ENCODE measurements around the gene ASPSCR1. TPM values are rescaled to one million over a fixed set of nuclear protein-coding genes. Genes with fewer than 3 reads are reported as not detected.

Gene ASPSCR1
- total and polyA plus RNA-seq, 9 of the 15 experiments (the other 6 are each of a cell fraction or from before 2014, with no cell fraction given): 0.90 to 36.9 (median 11.6) TPM

DNA sequence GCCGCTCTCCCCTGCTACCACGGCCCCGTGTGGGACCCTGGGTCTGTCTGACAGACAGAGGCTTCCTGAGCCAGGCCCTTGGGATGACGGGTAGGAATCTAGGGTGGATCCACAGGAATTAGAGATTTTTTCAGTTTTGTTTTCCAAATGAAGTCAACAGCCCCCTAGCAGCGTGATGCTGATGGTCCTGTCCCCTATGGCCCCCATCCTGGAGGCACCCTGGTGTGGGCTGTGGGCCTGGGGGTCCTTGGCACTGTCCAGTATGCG, 29.7 kb downstream of the ASPSCR1 start:
- no peak for DNase-seq (ENCODE audit: extremely low read depth in 1 of 4, low spot score in 3 of 4)
- FAIRE-seq: no peak
- no peak overlapping the region for H2AFZ ChIP-seq (ENCODE audit: low read depth, low read length)
- no peak for TF ChIP-seq BRD9 (IDR thresholded peaks at IDR 0.05; ENCODE audit: low read depth, partially characterized antibody)
- TF ChIP-seq, protein P1, sequence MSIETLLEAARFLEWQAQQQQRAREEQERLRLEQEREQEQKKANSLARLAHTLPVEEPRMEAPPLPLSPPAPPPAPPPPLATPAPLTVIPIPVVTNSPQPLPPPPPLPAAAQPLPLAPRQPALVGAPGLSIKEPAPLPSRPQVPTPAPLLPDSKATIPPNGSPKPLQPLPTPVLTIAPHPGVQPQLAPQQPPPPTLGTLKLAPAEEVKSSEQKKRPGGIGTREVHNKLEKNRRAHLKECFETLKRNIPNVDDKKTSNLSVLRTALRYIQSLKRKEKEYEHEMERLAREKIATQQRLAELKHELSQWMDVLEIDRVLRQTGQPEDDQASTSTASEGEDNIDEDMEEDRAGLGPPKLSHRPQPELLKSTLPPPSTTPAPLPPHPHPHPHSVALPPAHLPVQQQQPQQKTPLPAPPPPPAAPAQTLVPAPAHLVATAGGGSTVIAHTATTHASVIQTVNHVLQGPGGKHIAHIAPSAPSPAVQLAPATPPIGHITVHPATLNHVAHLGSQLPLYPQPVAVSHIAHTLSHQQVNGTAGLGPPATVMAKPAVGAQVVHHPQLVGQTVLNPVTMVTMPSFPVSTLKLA (conservative IDR thresholded peaks at IDR 0.05): no peak
- TF ChIP-seq PTRF (tag; IDR thresholded peaks at IDR 0.05): no peak
- TF ChIP-seq ZFP1 (CRISPR knock-in tag; IDR thresholded peaks at IDR 0.05): no peak
- TF ChIP-seq, protein P2, sequence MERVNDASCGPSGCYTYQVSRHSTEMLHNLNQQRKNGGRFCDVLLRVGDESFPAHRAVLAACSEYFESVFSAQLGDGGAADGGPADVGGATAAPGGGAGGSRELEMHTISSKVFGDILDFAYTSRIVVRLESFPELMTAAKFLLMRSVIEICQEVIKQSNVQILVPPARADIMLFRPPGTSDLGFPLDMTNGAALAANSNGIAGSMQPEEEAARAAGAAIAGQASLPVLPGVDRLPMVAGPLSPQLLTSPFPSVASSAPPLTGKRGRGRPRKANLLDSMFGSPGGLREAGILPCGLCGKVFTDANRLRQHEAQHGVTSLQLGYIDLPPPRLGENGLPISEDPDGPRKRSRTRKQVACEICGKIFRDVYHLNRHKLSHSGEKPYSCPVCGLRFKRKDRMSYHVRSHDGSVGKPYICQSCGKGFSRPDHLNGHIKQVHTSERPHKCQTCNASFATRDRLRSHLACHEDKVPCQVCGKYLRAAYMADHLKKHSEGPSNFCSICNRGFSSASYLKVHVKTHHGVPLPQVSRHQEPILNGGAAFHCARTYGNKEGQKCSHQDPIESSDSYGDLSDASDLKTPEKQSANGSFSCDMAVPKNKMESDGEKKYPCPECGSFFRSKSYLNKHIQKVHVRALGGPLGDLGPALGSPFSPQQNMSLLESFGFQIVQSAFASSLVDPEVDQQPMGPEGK (CRISPR knock-in tag; IDR thresholded peaks at IDR 0.05; ENCODE audit: borderline replicate concordance): no peak
- no peak for TF ChIP-seq NRF1 (conservative IDR thresholded peaks at IDR 0.05 in 1 of 2, IDR thresholded peaks at IDR 0.05 in 1 of 2)
- TF ChIP-seq HEY1 (CRISPR knock-in tag; IDR thresholded peaks at IDR 0.05; ENCODE audit: borderline replicate concordance): no peak
- 0 out of 2 replicates have a peak, but pooled peaks cover 4% of the 10 kb centered on the region for H4K20me1 ChIP-seq (replicated peaks; ENCODE audit: control insufficient read depth, insufficient read depth, low read length)
- ChIA-PET POLR2A (no interaction called here), CTCF (ENCODE audit: low intra/inter-chr PET ratio) (no interaction called here)
- no TSS peak for BruUV-seq (replicated peaks)
- H3K9me3 ChIP-seq (replicated peaks; ENCODE audit: control insufficient read depth, insufficient read depth, low read depth, low read length): no peaks in the 10 kb centered on the region
- in situ Hi-C loops (cut with MboI): no loop called here
- peaks cover 0 to 74% of the 10 kb centered on the region in 2 experiments; a peak in 1 of 5 replicates for H3K4me1 ChIP-seq (replicated peaks in 1 of 2; ENCODE audit: control insufficient read depth in 2 of 2, insufficient read depth in 2 of 2, low read length in 2 of 2)
- 61% methylated on average over 5 of the region's 6 CpGs for WGBS (ENCODE audit: insufficient coverage, low coverage, missing lambda C conversion rate)
- no peak overlapping the region for H3K4me2 ChIP-seq (ENCODE audit: insufficient read depth, low read length)
- ATAC-seq: no peak
- H3K27ac ChIP-seq (ENCODE audit: extremely low read depth, low read depth, low read length): no peak overlapping the region
- intact Hi-C loops (cut with micrococcal nuclease): no loop called here
- no peaks in the 10 kb centered on the region for H3K79me2 ChIP-seq (ENCODE audit: control insufficient read depth, insufficient read depth, low read length)
- peaks cover 3% of the 10 kb centered on the region for H3K9me1 ChIP-seq (ENCODE audit: control insufficient read depth, insufficient read depth, low read length)
- peak overlapping the region in 1 of 2 experiments; percentile 14; a peak in 1 of 4 replicates for H3K9ac ChIP-seq (ENCODE audit: insufficient read depth in 1 of 2, low read depth in 2 of 2, low read length in 2 of 2)
- H3K4me3 ChIP-seq: no peak overlapping the region
- H3K27me3 ChIP-seq (ENCODE audit: control insufficient read depth in 2 of 2, insufficient read depth in 2 of 2, low read length in 2 of 2): no peaks in the 10 kb centered on the region
- no peaks in the 10 kb centered on the region; the same call in 2 of the 3 replicates for H3K36me3 ChIP-seq (ENCODE audit: control insufficient read depth, insufficient read depth, low read length)

Data from K562 (cell line).